ENCODE data around the gene TSC22D2. TPM values are rescaled to one million over a fixed set of nuclear protein-coding genes. Genes with fewer than 3 reads are reported as not detected.
"Not testable (repeated sequence)": the region's sequence is repeated elsewhere in the genome, so short reads cannot be mapped to it uniquely, and the experiment has no call there.

The TSC22D2 gene
- total RNA-seq, 1 donor from 2014 or later, result 38.9 TPM

- ChIA-PET POLR2A (no interaction called here), CTCF (no interaction called here)
- Mint-ChIP-seq H3K36me3 (ENCODE audit: low read depth) (peaks cover 9% of the 10 kb centered on the region), H3K4me3 (no peak overlapping the region), H3K27ac (no peak overlapping the region), H3K4me1 (no peaks in the 10 kb centered on the region), H3K27me3 (no peaks in the 10 kb centered on the region), H3K9me3 (peaks cover 10% of the 10 kb centered on the region)
- DNase-seq (no peak), ATAC-seq (ENCODE audit: low read depth) (no peak)
- TF ChIP-seq, protein P1, sequence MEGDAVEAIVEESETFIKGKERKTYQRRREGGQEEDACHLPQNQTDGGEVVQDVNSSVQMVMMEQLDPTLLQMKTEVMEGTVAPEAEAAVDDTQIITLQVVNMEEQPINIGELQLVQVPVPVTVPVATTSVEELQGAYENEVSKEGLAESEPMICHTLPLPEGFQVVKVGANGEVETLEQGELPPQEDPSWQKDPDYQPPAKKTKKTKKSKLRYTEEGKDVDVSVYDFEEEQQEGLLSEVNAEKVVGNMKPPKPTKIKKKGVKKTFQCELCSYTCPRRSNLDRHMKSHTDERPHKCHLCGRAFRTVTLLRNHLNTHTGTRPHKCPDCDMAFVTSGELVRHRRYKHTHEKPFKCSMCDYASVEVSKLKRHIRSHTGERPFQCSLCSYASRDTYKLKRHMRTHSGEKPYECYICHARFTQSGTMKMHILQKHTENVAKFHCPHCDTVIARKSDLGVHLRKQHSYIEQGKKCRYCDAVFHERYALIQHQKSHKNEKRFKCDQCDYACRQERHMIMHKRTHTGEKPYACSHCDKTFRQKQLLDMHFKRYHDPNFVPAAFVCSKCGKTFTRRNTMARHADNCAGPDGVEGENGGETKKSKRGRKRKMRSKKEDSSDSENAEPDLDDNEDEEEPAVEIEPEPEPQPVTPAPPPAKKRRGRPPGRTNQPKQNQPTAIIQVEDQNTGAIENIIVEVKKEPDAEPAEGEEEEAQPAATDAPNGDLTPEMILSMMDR (IDR thresholded peaks at IDR 0.05), result no peak
- intact Hi-C loops (cut with micrococcal nuclease), result no loop called here
Measured at GRCh38 chr3:150472421-150472820, 64.3 kb downstream of the TSC22D2 start.

DNA sequence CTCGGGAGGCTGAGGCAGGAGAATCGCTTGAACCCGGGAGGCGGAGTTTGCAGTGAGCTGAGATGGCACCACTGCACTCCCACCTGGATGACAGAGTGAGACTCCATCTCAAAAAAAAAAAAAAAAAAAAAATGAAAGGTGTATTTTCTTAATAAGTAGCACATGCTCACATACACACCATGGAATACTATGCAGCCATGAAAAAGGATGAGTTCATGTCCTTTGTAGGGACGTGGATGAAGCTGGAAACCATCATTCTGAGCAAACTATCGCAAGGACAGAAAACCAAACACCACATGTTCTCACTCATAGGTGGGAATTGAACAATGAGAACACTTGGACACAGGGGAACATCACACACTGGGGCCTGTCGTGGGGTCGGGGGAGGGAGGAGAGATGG lies 65.1 kb downstream of the TSC22D2 start:
- Mint-ChIP-seq H3K36me3 (ENCODE audit: low read depth) (peaks cover 10% of the 10 kb centered on the region), H3K9me3 (peaks cover 13% of the 10 kb centered on the region)
- CTCF ChIA-PET; DNase-seq; POLR2A ChIA-PET; intact Hi-C loops (cut with micrococcal nuclease); H3K27ac Mint-ChIP-seq; H3K4me3 Mint-ChIP-seq; H3K27me3 Mint-ChIP-seq; ATAC-seq (ENCODE audit: low read depth); H3K4me1 Mint-ChIP-seq: not testable (repeated sequence)

- DNase-seq, result no peak
- intact Hi-C loops (cut with micrococcal nuclease), result no loop called here
- ChIA-PET POLR2A (no interaction called here), CTCF (no interaction called here)
- H3K27ac Mint-ChIP-seq, result no peak overlapping the region
- ATAC-seq (ENCODE audit: low read depth), result no peak
- no peak overlapping the region for H3K4me3 Mint-ChIP-seq
- no peaks in the 10 kb centered on the region for H3K4me1 Mint-ChIP-seq
- TF ChIP-seq, protein P1 (IDR thresholded peaks at IDR 0.05), result no peak
- H3K9me3 Mint-ChIP-seq, result peaks cover 21% of the 10 kb centered on the region
- H3K36me3 Mint-ChIP-seq (ENCODE audit: low read depth), result peaks cover 13% of the 10 kb centered on the region
- H3K27me3 Mint-ChIP-seq, result no peaks in the 10 kb centered on the region
Measured at GRCh38 chr3:150479370-150479769, 71.3 kb downstream of the TSC22D2 start.

DNA sequence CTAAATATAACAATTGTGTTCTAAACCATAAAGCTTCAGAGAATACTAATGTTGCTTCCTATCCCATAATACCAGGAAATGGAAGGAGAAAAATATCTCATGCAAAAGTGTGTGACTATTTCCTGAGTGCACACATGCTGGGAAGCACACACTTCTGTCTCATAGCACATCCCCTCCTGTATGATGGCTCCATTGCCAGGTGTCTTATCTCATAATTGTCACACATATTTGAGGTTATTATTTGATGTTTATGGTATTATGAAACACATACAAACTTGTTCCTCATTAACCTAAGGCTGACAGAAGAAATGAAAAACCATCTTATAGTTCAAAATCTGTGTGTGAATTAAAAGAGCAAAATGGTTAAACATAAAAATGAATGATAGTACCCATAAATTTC lies 72.8 kb downstream of the TSC22D2 start:
- no peak for DNase-seq
- CTCF ChIA-PET, result no interaction called here
- TF ChIP-seq, protein P1 (IDR thresholded peaks at IDR 0.05), result no peak
- ATAC-seq (ENCODE audit: low read depth), result no peak
- H3K4me1 Mint-ChIP-seq, result no peaks in the 10 kb centered on the region
- POLR2A ChIA-PET, result no interaction called here
- no peak overlapping the region for H3K4me3 Mint-ChIP-seq
- H3K9me3 Mint-ChIP-seq, result peaks cover 20% of the 10 kb centered on the region
- H3K27ac Mint-ChIP-seq, result no peak overlapping the region
- intact Hi-C loops (cut with micrococcal nuclease), result no loop called here
- no peaks in the 10 kb centered on the region for H3K27me3 Mint-ChIP-seq
- H3K36me3 Mint-ChIP-seq (ENCODE audit: low read depth), result peaks cover 16% of the 10 kb centered on the region

DNA sequence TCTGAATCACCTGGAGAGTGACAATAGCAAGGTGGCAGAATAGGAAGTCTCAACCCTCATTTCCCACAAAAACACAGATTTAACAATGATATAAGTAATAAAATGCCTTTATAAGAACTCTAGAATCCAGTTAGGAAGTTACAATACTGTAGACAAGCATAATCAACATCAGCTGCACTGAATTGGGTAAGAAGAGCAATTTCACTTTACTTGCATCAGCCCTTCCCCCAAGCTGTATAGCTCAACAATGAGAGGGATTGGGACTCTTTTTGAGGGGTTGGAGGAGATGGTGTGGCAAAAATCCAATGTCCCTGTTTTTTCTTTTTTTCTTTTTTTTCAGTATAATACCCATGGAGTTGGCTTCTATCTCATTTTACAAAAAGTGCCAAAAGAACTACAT lies 75.1 kb downstream of the TSC22D2 start:
- CTCF ChIA-PET, result no interaction called here
- Mint-ChIP-seq H3K27ac (no peak overlapping the region), H3K27me3 (no peaks in the 10 kb centered on the region), H3K4me1 (no peaks in the 10 kb centered on the region), H3K4me3 (no peak overlapping the region), H3K9me3 (peaks cover 17% of the 10 kb centered on the region), H3K36me3 (ENCODE audit: low read depth) (peaks cover 12% of the 10 kb centered on the region)
- POLR2A ChIA-PET, result no interaction called here
- TF ChIP-seq, protein P1 (IDR thresholded peaks at IDR 0.05), result no peak
- no peak for ATAC-seq (ENCODE audit: low read depth)
- intact Hi-C loops (cut with micrococcal nuclease), result no loop called here
- DNase-seq, result no peak

DNA sequence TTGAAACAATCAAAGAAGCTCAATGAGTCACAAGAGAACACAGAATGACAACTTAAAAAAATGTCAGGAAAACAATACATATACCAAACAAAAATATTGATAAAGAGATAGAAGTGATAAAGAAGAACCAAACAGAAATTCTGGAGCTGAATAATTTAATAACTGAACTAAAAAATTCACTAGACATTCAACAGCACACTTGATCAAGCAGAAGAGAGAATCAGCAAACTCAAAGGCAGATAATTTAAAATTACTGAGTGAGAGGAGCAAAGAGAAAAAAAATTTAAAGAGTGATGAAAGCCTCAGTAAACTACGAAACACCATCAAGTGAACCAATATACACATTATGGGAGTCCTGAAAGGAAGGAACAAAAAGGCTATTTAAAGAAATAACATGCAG lies 76.3 kb downstream of the TSC22D2 start:
- CTCF ChIA-PET, result no interaction called here
- Mint-ChIP-seq H3K4me3 (no peak overlapping the region), H3K27ac (no peak overlapping the region), H3K9me3 (peaks cover 17% of the 10 kb centered on the region), H3K4me1 (no peaks in the 10 kb centered on the region), H3K36me3 (ENCODE audit: low read depth) (peaks cover 10% of the 10 kb centered on the region), H3K27me3 (no peaks in the 10 kb centered on the region)
- POLR2A ChIA-PET, result no interaction called here
- DNase-seq (no peak), ATAC-seq (ENCODE audit: low read depth) (no peak)
- TF ChIP-seq, protein P1 (IDR thresholded peaks at IDR 0.05), result no peak
- intact Hi-C loops (cut with micrococcal nuclease), result no loop called here

Measured in activated B cell treated with CpG ODN at 0.5 μM for 24 hours (primary cell).